Activated CD8-positive, alpha-beta memory T cell treated with anti-CD3 and anti-CD28 coated beads for 24 hours (primary cell): Measurements from ENCODE around the gene CCDC127.
"Not testable (repeated sequence)": the region's sequence is repeated elsewhere in the genome, so short reads cannot be mapped to it uniquely, and the experiment has no call there.

Experiments used
- DNase-seq: peaks from one replicate; pipeline ENCODE4 v3.0.0-alpha.2; 2020

Gene CCDC127

DNA sequence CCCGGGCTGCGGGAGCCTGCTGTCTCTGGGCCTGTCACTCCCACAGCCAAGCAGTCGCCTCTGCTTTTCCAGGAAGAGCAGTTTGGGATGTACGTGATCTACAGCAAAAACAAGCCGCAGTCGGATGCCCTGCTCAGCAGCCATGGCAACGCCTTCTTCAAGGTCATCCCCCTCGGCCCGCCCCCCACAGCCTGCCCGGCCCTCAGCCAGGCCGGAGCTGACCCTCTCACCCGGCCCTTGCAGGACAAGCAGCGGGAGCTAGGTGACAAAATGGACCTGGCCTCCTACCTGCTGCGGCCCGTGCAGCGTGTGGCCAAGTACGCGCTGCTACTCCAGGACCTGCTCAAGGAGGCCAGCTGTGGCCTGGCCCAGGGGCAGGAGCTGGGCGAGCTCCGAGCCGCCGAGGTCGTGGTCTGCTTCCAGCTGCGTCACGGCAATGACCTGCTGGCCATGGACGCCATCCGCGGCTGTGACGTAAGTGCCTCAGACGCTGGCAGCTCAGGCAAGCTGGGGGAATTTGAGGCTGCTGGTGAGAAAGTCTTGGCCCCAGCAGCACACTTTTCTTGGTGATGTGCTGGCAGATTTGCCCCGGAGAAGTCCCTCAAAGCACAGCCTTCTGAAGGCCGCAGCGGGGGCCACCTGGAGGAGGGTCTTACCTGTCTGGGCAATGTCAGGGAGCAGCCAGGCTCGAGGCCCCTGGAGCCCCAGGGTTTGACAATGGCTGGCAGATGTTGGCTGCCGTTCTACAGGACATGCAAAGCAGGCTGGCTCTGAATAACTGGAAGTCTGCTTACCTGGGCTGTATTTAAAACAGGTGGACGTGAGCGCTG lies 46.8 kb downstream of the CCDC127 start:
- DNase-seq, result no peak

- no peak for DNase-seq
These were observed 48.2 kb downstream of the CCDC127 start for GRCh38 chr5:169728-170094.

GRCh38 chr5:169071-169727 lies 48.8 kb downstream of the CCDC127 start:
- DNase-seq, result no peak

DNA sequence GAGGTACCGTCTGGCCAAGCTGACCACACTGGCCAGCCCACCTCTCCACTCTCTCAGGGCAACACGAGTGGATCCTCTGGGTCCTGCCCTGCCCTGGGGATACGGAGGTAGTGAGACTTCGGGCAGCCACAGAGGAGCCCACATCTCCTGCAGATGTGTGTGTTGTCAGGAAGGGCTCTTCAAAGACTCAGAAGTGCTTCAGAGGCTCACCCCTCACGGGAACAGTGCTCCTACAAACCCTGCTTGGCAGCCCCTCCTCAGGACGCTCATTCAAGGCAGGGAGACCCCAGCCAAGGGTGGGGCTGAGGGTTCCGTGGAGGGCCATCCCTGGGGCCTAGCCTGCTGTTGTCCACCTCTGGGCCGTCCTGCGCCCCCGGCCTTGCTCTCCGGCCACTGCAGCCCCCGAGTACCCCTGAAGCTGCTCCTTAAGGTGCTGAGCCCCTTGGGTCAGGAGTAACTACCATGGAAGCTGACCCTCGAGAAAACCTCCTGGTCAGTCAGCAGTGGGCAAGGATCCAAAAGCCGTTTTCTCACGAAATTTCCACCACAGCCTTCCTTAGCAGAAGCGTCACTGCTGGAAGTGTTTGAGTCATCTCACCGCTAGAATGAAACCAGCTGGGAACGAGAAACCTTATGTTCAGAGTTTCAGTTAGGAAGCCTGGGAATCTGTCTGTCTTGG lies 49.8 kb downstream of the CCDC127 start:
- no peak for DNase-seq

GRCh38 chr5:167511-167910 lies 50.4 kb downstream of the CCDC127 start:
- DNase-seq, result no peak

DNA sequence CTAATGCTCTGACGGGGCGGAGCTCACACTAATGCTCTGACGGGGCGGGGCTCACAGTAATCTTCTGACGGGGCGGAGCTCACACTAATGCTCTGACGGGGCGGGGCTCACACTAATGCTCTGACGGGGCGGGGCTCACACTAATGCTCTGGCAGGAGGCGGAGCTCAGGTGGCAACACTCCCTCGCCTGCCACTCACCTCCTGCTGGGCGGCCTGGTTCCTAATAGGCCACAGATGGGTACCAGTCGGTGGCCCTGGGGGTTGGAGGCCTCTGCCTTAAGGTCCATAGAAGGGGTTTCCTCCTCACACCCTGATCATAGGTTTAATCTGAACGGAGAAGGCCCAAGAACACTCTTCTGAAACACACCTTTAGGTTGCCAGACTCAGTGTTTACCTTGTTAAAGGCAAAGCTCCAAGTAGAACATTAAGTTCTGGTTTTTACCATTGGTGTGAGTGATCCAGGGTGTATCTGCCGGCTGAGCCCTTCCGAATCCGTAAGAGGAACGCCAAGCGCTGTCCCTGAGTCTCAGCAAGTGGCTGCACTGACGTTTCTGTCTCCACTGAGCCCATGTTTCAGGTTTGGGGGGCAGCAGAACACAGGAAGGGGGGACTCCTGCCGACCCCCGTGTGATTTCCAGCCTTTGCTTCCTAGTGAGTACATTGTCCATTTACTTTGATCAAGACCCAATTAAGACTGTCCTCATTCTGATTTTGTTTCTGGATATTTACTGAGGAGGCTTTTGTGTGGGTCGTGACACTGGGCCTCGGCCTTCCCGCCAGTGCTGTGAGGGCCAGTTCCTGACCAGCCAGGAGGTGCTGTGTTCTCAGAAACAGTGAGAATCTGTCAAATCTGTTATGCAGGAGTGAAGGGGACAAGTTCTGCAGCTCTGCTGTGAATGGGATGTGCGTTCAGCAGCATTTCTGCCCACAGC lies 51.2 kb downstream of the CCDC127 start:
- DNase-seq, result no peak

- DNase-seq, result not testable (repeated sequence)
These were observed 53.2 kb downstream of the CCDC127 start for GRCh38 chr5:164783-165182.

DNA sequence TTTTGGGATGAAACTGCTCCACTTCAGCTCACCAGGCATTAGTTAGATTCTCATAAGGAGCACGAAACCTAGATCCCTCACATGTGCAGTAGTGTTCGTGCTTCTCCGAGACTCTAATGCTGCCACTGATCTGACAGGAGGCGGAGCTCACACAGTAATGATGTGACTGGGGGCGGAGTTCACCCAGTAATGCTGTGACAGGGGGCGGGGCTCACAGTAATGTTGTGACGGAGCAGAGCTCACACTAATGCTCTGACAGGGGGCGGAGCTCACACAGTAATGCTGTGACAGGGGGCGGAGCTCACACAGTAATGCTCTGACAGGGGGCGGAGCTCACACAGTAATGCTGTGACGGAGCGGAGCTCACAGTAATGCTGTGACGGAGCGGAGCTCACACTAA lies 53.7 kb downstream of the CCDC127 start:
- DNase-seq, result no peak

GRCh38 chr5:163841-164240 lies 54.1 kb downstream of the CCDC127 start:
- no peak for DNase-seq

GRCh38 chr5:163338-163620 lies 54.7 kb downstream of the CCDC127 start:
- DNase-seq, result no peak

- no peak for DNase-seq
These were observed 55.2 kb downstream of the CCDC127 start for GRCh38 chr5:162565-163337.

- no peak for DNase-seq
These were observed 55.8 kb downstream of the CCDC127 start for GRCh38 chr5:162190-162564.

GRCh38 chr5:161803-162110 lies 56.2 kb downstream of the CCDC127 start:
- no peak for DNase-seq

DNA sequence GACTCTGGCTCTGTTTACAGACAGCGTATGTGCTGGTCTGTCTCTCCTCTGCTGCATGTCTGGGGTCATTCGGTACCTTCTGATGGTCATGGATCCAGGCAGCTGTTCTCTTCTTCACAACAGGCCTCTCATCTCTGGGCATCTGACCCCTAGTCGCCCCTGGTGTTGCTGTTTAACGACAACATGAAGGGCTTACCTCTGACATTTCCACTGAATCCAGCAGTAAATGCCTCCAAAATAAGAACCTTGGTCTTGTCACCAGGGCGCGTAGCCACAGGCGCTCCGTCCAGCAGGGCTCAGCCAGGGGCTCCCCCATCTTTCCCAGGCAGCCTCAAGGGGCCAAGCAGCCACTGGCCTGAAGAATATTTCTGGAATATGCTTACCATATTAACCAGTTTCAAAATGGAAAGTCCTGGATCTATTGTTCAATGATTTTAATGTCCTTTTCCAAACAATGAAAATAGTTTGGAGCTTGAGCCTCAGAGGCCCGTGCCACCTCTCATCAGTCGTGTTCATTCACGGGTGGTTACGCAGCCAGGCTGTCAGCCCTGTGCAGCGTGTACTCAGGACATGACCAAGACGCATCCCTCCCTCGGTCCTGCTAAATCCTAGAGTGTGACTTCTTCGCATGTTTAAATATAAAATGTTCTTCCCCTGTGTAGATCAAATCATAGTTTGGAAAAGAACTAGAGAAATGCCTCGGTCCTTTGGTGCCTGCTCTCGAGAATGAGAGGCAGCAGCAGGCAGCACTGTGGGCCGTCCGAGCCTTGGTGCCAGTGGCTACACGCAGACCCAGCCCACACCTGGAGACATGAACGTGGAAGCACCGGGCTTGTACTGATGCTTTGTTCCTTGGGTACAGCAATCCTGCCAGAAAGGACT lies 56.8 kb downstream of the CCDC127 start:
- DNase-seq, result no peak

- no peak for DNase-seq
These were observed 57.8 kb downstream of the CCDC127 start for GRCh38 chr5:160173-160510.

- DNase-seq, result no peak
These were observed 58.3 kb downstream of the CCDC127 start for GRCh38 chr5:159448-160172.

DNA sequence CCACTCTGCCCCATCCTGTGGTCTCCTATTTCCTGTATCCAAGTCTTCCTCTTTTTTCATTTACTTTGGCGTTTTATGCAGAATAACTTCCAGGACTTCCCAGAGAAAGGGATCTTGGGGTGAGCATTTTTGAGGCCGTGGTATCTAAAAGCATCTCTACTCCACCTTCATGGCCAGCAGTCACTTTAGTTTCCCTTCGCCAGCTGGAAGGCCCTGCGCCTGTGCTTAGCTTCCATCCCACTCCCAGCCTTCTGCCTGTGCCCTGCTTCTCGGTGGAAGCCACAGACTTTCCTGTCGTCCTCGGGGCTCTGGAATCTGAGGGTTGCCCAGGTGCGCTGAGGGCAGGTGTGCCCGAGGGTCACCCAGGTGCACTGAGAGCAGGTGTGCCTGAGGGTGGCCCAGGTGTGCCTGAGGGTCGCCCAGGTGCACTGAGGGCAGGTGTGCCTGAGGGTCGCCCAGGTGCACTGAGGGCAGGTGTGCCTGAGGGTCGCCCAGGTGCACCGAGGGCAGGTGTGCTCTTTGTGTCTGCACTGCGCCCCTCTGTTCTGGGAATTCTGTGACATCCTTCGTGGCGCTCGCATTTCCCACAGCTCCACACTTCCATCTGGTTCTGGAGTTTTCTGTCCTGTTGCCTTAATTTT lies 59.0 kb downstream of the CCDC127 start:
- no peak for DNase-seq

DNA sequence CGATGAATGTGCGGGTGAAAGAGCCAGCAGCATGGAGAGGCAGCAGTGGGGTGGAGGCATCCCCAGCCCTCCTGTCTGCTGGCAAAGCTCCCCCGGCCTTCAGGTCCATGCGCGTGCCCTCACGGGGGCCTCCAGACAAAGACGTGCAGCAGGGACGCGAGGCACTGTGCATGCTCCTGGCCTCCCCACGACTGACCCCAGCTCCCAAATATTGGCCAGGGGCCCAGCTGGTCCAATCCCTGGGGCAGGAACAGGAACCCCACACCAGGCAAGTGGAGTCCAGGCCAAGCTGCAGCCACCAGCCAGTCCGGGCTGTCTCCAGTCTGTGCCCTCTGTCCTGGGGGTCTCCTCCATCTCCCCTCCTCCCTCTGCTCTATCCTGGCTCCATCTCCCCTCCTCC lies 60.2 kb downstream of the CCDC127 start:
- peak; percentile 32 for DNase-seq

DNA sequence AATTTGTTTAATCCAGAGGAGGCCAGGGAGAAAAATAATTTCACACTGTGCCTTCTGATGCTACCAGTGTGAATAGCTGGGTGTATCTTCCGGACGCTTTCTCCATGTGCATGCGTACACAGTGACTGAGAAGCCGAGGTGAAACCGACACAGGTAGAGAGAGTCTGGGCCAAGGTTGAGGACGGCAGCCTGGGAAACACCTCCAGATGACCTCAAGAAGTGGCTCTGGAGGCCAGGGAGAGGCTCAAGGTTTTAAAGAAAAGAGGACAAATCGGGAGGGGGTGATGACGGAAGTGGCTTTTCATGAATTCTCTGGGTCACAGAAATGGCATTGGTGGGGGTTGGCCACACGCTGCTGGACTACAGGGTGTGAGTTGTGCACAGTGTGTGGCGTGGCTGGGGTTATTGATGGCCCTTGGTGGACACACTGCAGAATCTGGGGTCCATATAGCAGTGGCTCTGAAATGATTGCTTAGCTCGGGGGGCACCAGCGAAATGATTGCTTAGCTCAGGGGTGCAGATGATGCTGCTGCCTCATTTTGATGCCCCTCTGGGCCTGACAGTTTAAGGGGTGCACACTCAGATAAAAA lies 60.7 kb downstream of the CCDC127 start:
- peak; percentile 30 for DNase-seq
